ENCODE results near the gene SLC9A5. TPM values are rescaled to one million over a fixed set of nuclear protein-coding genes. Genes with fewer than 3 reads are reported as not detected.
A peak's percentile ranks its signal among the peaks of the same experiment; 100 is the strongest.

Gene SLC9A5
- 0.22 and 0.60 TPM in 2 replicates for total RNA-seq

GRCh38 chr16:67248401-67249177 lies at the start of gene SLC9A5:
SLC9A5 (plus strand) TSS chr16:67248979; CDS start chr16:67249015, 36 bp downstream.
- DNase-seq (ENCODE audit: low read depth in 2 of 2), result peak; percentile 32 to 40

GRCh38 chr16:67199011-67199807 lies 49.6 kb upstream of the SLC9A5 start, which contains the start of gene ELMO3:
ELMO3 (plus strand) TSS chr16:67199131; CDS start chr16:67199327, 196 bp downstream.
- no peak for DNase-seq (ENCODE audit: low read depth in 2 of 2)

- no peak for DNase-seq (ENCODE audit: low read depth in 2 of 2)
Measured at GRCh38 chr16:67199808-67200198, 49.0 kb upstream of the SLC9A5 start.

GRCh38 chr16:67200491-67200890 lies 48.3 kb upstream of the SLC9A5 start:
- no peak for DNase-seq (ENCODE audit: low read depth in 2 of 2)

GRCh38 chr16:67201411-67202345 lies 47.1 kb upstream of the SLC9A5 start:
- DNase-seq (ENCODE audit: low read depth in 2 of 2), result no peak

- DNase-seq (ENCODE audit: low read depth in 2 of 2), result no peak
Measured at GRCh38 chr16:67202426-67202825, 46.4 kb upstream of the SLC9A5 start.

- no peak for DNase-seq (ENCODE audit: low read depth in 2 of 2)
Measured at GRCh38 chr16:67202956-67203493, 45.8 kb upstream of the SLC9A5 start.

- no peak for DNase-seq (ENCODE audit: low read depth in 2 of 2)
Measured at GRCh38 chr16:67204076-67204475, 44.7 kb upstream of the SLC9A5 start.

GRCh38 chr16:67206129-67206837 lies 42.5 kb upstream of the SLC9A5 start:
- DNase-seq (ENCODE audit: low read depth in 2 of 2), result no peak

- no peak for DNase-seq (ENCODE audit: low read depth in 2 of 2)
Measured at GRCh38 chr16:67206838-67207248, 41.9 kb upstream of the SLC9A5 start.

- DNase-seq (ENCODE audit: low read depth in 2 of 2), result no peak
Measured at GRCh38 chr16:67207249-67208091, 41.3 kb upstream of the SLC9A5 start.

- DNase-seq (ENCODE audit: low read depth in 2 of 2), result no peak
Measured at GRCh38 chr16:67208154-67208896, 40.5 kb upstream of the SLC9A5 start.

- no peak for DNase-seq (ENCODE audit: low read depth in 2 of 2)
Measured at GRCh38 chr16:67209565-67209964, 39.2 kb upstream of the SLC9A5 start.

GRCh38 chr16:67210069-67210937 lies 38.5 kb upstream of the SLC9A5 start:
- DNase-seq (ENCODE audit: low read depth in 2 of 2), result no peak

GRCh38 chr16:67211674-67212073 lies 37.1 kb upstream of the SLC9A5 start:
- no peak for DNase-seq (ENCODE audit: low read depth in 2 of 2)

- DNase-seq (ENCODE audit: low read depth in 2 of 2), result peak in 1 of 2 donors; percentile 38
Measured at GRCh38 chr16:67212766-67213165, 36.0 kb upstream of the SLC9A5 start.

GRCh38 chr16:67213197-67214019 lies 35.4 kb upstream of the SLC9A5 start:
- no peak for DNase-seq (ENCODE audit: low read depth in 2 of 2)

Data from lung microvascular endothelial cell (primary cell).